Stimulated activated CD4-positive, alpha-beta T cell treated with anti-CD3 and anti-CD28 coated beads, Interleukin-2, amount 100 ng/mL, for 24 hours (primary cell): Measurements from ENCODE around the gene BARX2.

Source experiments
- DNase-seq, 2 donors: peaks; one replicate each; pipeline ENCODE4 v3.0.0-alpha.2; 2020

Gene BARX2

GRCh38 chr11:129440028-129440713, 64.5 kb downstream of the BARX2 start:
- DNase-seq = no peak

- DNase-seq = no peak
Measured at GRCh38 chr11:129442171-129442570, 66.5 kb downstream of the BARX2 start.

- DNase-seq = no peak
Measured at GRCh38 chr11:129443276-129443675, 67.6 kb downstream of the BARX2 start.

- no peak for DNase-seq
Measured at GRCh38 chr11:129444274-129444673, 68.6 kb downstream of the BARX2 start.

- no peak for DNase-seq
Measured at GRCh38 chr11:129445226-129445625, 69.6 kb downstream of the BARX2 start.

GRCh38 chr11:129446572-129446971, 70.9 kb downstream of the BARX2 start:
- DNase-seq = no peak

GRCh38 chr11:129447654-129448239, 72.1 kb downstream of the BARX2 start:
- DNase-seq = no peak

GRCh38 chr11:129451524-129451923, 75.9 kb downstream of the BARX2 start:
- DNase-seq = no peak

- DNase-seq = no peak
Measured at GRCh38 chr11:129453293-129453721, 77.7 kb downstream of the BARX2 start.

GRCh38 chr11:129455101-129455500, 79.5 kb downstream of the BARX2 start:
- no peak for DNase-seq

- no peak for DNase-seq
Measured at GRCh38 chr11:129455756-129456655, 80.4 kb downstream of the BARX2 start.

GRCh38 chr11:129457321-129457720, 81.7 kb downstream of the BARX2 start:
- DNase-seq = no peak

- no peak for DNase-seq
Measured at GRCh38 chr11:129458278-129458677, 82.6 kb downstream of the BARX2 start.

GRCh38 chr11:129458756-129459535, 83.3 kb downstream of the BARX2 start:
- no peak for DNase-seq

- DNase-seq = no peak
Measured at GRCh38 chr11:129460714-129461113, 85.1 kb downstream of the BARX2 start.

GRCh38 chr11:129484068-129484467, 108.4 kb downstream of the BARX2 start:
- no peak for DNase-seq

- no peak for DNase-seq
Measured at GRCh38 chr11:129489249-129489648, 113.6 kb downstream of the BARX2 start.

- no peak for DNase-seq
Measured at GRCh38 chr11:129490004-129490403, 114.4 kb downstream of the BARX2 start.

- DNase-seq = no peak
Measured at GRCh38 chr11:129493746-129494145, 118.1 kb downstream of the BARX2 start.
